NCI-H187 treated with DMSO at 0.1 percent for 48 hours (cell line): Measurements from ENCODE around the gene DAD1.
A peak's percentile ranks its signal among the peaks of the same experiment; 100 is the strongest.
"Not testable (repeated sequence)": the region's sequence is repeated elsewhere in the genome, so short reads cannot be mapped to it uniquely, and the experiment has no call there.

Source experiments
- DNase-seq: peaks from one replicate; lab custom pipeline; 2025; lab: John Stamatoyannopoulos, UW

Gene DAD1

DNA sequence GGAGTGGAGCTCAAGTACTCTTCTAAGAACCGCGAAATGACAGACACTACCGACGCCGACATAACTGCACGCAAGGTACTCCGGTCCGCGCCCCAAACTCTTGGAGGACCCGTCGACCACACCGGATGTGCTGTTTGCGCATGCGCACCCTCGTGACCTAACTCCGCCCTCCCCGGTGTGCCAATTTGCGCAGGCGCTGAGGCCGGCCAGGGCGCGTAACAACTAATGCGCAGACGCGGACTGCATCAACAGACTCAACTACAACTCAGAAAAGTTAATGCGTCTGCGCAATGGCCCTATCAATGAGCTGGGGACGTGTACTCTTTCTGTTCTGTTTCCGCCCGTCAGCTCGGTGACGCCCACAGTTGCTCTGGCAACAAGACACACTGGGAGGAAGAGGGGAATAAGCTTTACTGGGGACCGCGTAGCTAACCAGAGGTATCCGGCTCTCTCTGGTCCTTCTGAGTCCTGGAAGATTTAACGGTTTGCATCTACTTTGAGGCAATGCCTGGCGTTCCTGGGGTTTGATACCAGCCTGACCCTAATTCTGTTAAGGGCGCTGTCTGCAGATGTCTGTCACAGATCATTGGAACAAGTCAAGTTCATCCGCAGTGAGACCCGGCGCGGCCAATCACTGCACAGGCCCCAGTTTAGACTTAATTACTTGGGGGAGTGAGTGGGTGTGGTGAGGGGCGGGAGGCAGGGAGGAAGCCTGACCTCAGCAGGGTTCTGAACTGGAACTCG, at the start of gene DAD1:
Gene DAD1 (minus strand): TSS at position 129 of the 744 bp plus-strand sequence. CDS start 67 bp downstream, at position 62.
- peak; percentile 99 for DNase-seq

DNA sequence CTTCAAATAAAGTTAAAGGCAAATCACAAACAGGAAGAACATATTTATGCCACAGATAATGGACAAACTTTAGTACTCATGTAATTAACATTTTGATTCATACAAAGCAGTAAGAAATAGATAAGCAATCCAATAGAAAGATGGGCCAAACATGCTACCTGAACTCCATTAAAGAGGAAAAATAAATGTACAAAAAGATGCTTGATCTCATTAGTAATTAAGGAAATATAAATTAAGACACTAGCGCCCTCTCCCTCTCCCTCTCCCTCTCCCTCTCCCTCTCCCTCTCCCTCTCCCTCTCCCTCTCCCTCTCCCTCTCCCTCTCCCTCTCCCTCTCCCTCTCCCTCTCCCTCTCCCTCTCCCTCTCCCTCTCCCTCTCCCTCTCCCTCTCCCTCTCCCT, 47.0 kb upstream of the DAD1 start:
- DNase-seq = not testable (repeated sequence)

GRCh38 chr14:22634233-22634900, 45.3 kb upstream of the DAD1 start:
- DNase-seq = no peak

DNA sequence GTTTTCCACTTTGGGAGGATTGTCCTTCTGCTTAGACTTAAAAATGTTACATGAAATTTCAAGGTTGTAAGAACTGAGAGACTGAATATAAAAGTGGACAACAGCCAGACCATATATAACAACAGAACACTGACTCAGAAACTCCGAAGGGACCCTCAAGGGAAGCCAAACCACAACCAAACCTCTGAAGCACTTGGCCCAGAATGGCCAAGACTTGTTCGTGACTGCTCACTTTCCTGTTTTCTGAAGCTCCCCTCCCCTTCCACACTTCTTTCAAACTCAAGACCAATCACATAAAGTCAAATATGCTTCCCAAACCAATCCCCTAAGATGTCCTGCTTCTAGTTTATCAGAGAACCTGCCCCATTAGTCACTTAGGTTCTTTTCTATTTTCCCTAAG, 41.5 kb upstream of the DAD1 start:
- DNase-seq = no peak

GRCh38 chr14:22630066-22630465, 41.0 kb upstream of the DAD1 start:
- DNase-seq = no peak

DNA sequence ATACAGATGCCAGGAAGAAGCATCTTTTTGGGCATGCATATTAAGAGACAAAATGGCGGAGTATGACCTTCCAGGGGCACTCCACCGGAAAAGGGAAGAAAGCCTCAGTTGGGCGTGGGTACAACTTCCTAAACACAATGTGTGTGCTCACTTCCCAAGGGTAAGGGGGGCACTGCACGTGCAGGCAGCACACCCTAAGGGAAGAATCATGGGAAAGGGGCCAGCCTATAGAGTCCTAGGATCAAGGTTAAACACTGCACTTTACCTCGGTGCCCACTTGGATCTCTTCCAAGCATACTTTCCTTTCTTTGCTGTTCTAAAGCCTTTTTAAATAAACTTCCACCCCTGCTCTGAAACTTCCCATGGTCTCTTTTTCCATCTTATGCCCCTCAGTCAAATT, 40.3 kb upstream of the DAD1 start:
- DNase-seq = no peak

DNA sequence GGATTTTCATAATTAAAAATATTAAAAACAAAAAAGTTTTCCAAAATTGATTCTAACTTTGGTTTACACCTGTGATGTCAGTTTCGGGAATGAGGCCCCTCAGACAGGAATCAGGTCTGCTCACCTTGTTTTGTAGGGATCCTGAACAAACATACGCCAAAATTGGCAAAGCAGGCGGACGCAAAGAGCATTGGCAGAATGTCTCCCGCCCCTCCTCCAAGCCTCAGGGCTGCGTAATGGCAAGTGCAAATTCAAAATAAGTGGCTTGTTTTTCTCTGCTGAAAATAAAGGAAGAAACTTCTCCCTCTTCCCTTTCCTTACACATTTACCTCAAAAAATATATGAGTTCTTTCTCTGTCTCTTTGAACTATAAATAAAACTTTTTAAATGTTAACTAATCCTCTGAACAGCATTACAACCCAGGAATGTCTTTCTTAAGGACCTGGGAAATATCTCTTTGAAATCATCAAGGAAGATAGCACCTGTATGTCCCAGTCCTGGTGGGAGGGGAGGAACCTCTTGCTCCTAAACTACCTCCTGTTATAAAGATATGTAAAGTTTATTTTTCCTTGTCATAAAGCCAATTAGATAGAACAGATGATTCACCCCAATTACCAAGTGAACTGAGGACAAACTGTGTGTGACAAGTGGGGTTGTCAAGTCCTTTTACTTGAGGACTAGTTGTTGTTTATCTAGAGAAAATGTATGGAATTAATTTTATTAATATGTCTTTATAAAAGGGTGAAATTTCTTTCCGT, 38.7 kb upstream of the DAD1 start:
- DNase-seq = no peak

DNA sequence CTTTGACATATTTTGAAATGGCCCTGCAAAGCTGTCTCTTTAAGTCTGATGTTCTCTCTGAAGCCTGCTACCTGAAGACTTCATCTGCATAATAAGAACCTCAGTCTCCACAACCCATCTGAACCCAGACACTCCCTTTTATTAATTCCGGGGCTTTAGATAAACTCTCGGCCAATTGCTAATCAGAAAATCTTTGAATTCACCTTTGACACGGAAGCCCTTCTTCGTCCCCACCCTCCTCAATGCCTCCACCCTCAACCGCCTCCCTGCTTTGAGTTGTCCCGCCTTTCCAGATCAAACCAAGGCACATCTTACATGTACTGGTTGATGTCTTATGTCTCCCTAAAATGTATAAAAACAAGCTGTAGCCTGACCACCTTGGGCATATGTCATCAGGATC, 37.6 kb upstream of the DAD1 start:
- DNase-seq = no peak

- no peak for DNase-seq
Measured at GRCh38 chr14:22623047-22623446, 34.0 kb upstream of the DAD1 start.

GRCh38 chr14:22622255-22622654, 33.2 kb upstream of the DAD1 start:
- DNase-seq = no peak

GRCh38 chr14:22615765-22616164, 26.7 kb upstream of the DAD1 start:
- DNase-seq = not testable (repeated sequence)

GRCh38 chr14:22614240-22614799, 25.3 kb upstream of the DAD1 start:
- no peak for DNase-seq

GRCh38 chr14:22613736-22614239, 24.8 kb upstream of the DAD1 start:
- no peak for DNase-seq

- no peak for DNase-seq
Measured at GRCh38 chr14:22613106-22613695, 24.2 kb upstream of the DAD1 start.

GRCh38 chr14:22610931-22611330, 21.9 kb upstream of the DAD1 start:
- DNase-seq = no peak

DNA sequence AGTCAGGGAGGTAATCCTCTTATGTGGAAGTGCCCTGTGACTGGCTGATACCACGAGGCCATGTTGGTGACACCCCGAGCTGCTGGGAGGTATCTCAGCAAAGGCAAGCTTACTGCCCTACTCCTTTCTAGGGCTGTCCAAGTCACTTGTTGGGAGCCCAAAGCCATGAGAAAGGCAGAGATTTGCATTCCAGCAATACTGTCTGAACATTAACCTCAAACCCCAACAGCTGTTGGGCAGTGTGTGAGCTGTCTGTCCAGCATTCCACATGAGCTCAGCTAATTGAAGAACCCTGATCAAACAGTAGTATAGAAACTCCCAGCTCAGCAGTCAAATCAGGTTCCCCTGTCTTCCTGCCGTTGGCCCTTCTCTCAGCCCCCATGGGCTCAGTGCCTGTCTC, 18.3 kb upstream of the DAD1 start:
- DNase-seq = no peak

GRCh38 chr14:22606380-22606779, 17.4 kb upstream of the DAD1 start:
- no peak for DNase-seq

DNA sequence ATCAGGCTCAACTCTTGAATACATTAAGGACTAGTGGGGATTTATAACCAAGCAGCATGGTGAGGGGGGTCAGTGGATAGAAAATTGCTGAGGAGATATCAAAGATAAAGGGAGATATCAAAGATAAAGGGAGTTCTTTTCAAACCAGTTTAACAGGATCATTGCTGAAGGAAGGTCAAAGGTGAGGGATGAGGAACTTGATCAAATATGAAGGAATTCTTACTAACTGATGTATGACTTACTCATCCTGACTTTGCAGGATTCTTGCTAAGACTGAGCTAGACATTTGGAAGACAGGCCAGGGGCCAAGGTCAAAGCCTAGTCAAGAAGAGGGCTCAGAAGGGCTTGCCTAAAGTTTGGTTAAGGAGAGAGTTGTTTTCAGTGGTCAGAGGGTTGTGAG, 13.8 kb upstream of the DAD1 start:
- DNase-seq = no peak

DNA sequence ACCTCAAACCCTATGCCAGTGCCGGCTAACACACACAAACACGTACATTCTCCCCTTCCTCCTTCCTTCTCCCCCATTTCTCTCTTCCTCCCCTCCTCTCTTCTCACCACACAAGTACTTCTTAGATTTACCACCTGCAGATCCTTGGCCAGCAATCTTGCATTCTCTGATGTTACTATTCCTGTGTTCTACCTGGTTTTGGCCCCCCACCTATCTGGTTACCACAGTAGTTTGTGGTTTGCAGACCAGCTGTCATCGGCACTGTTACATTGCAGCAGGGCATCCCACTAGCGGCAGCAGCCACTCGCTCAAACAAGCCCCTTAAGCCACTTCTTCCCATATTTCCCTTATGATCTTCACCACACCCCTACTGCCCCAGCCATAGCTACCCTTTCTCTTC, 13.0 kb upstream of the DAD1 start:
- DNase-seq = no peak

GRCh38 chr14:22601456-22601855, 12.4 kb upstream of the DAD1 start:
- no peak for DNase-seq

GRCh38 chr14:22600027-22600426, 11.0 kb upstream of the DAD1 start:
- DNase-seq = no peak

- no peak for DNase-seq
Measured at GRCh38 chr14:22599349-22599748, 10.3 kb upstream of the DAD1 start.
